ENCODE data around the gene TM6SF1. TPM values are rescaled to one million over a fixed set of nuclear protein-coding genes. Genes with fewer than 3 reads are reported as not detected.
"Not testable (repeated sequence)": the region's sequence is repeated elsewhere in the genome, so short reads cannot be mapped to it uniquely, and the experiment has no call there.

Gene TM6SF1
- total and polyA plus RNA-seq, 2 of the 8 experiments (the other 6 are each of a cell fraction or from before 2014, with no cell fraction given) = 0.74 to 1.0 TPM

DNA sequence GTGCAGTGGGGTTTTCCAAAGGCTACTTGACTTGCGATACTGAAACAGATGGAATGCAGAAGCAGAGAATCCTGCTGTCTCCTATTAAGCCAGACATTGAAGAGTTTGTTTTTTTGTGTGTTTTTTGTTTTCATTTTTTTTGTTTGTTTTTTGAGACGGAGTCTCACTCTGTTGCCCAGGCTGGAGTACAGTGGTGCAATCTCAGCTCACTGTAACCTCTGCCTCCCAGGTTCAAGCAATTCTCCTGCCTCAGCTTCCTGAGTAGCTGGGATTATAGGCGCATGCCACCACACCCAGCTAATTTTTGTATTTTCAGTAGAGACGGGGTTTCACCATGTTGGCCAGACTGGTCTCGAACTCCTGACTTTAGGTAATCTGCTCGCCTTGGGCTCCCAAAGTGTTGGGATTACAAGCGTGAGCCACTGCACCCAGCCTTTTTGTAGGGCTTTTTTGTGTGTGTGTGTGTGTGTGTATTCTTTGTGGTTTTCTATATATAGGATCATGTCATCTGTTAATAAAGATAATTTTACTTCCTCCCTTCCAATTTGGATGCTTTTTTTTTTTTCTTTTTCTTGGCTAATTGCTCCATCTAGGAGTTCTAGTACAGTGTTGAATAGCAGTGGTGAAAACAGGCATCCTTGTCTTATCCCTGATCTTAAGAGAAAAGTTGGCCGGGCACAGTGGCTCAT lies 21.4 kb upstream of the TM6SF1 start:
- H2BK120ac ChIP-seq (replicated peaks; ENCODE audit: low read depth, low read length); DNase-seq (ENCODE audit: low read depth in 1 of 2, low spot score in 2 of 2); H4K8ac ChIP-seq (ENCODE audit: extremely low read depth, insufficient read depth, low read length); FAIRE-seq; H3K18ac ChIP-seq (ENCODE audit: extremely low read depth, low read length); H3K56ac ChIP-seq (replicated peaks; ENCODE audit: insufficient read length, low read depth, low read length); POLR2A ChIA-PET (ENCODE audit: partially characterized antibody); H3K4ac ChIP-seq (replicated peaks; ENCODE audit: insufficient read length, low read depth, low read length); H3K9ac ChIP-seq (replicated peaks in 1 of 4; ENCODE audit: extremely low read depth in 1 of 4, low read depth in 3 of 4, low read length in 3 of 4); H3K36me3 ChIP-seq (ENCODE audit: control insufficient read depth in 2 of 4, insufficient read depth in 4 of 4, low read length in 3 of 4); H4K20me1 ChIP-seq (replicated peaks in 1 of 2; ENCODE audit: control insufficient read depth in 1 of 2, insufficient read depth in 2 of 2, low read length in 2 of 2); H2AFZ ChIP-seq (ENCODE audit: low read length); H3K23ac ChIP-seq (ENCODE audit: insufficient read length); H3K4me1 ChIP-seq (replicated peaks in 1 of 4; ENCODE audit: control insufficient read depth in 3 of 4, insufficient read depth in 4 of 4, low read length in 3 of 4); H3K79me1 ChIP-seq (ENCODE audit: low read depth, low read length); H3K4me3 ChIP-seq (ENCODE audit: extremely low read depth in 1 of 4, insufficient read depth in 2 of 4, low read depth in 3 of 4, low read length in 4 of 4); H2BK20ac ChIP-seq (ENCODE audit: low read length); H3K9me3 ChIP-seq (ENCODE audit: insufficient read depth in 2 of 2, low read depth in 1 of 2, low read length in 1 of 2); H2BK15ac ChIP-seq (ENCODE audit: low read length); H4K5ac ChIP-seq (ENCODE audit: insufficient read length, low read depth, low read length); H2AK5ac ChIP-seq (ENCODE audit: low read depth, low read length); H3K23me2 ChIP-seq (ENCODE audit: low read depth, low read length); H4K91ac ChIP-seq (replicated peaks; ENCODE audit: insufficient read length, low read length); H2BK12ac ChIP-seq (ENCODE audit: low read depth, low read length); H3K27ac ChIP-seq (ENCODE audit: low read depth, low read length); H3K14ac ChIP-seq (ENCODE audit: insufficient read length); H3K79me2 ChIP-seq (ENCODE audit: control insufficient read depth in 1 of 2, insufficient read depth in 2 of 2, low read length in 2 of 2); H3K27me3 ChIP-seq (replicated peaks in 1 of 4; ENCODE audit: control insufficient read depth in 3 of 4, extremely low read depth in 1 of 4, insufficient read depth in 3 of 4, low read length in 3 of 4); H2BK5ac ChIP-seq (ENCODE audit: low read depth, low read length); H3K4me2 ChIP-seq (ENCODE audit: insufficient read depth in 1 of 2, low read depth in 2 of 2, low read length in 2 of 2): not testable (repeated sequence)
- 86% methylated on average over 8 of the region's 8 CpGs; no CpG with 5 or more reads in 1 of the 2 experiments for WGBS, 2 experiments (ENCODE audit: extremely low coverage in 1 of 2, insufficient coverage in 1 of 2, insufficient read length in 1 of 2, insufficient replicate concordance in 2 of 2, low coverage in 1 of 2, low lambda C conversion rate in 2 of 2, missing lambda C conversion rate in 1 of 2)
- CTCF ChIA-PET (ENCODE audit: partially characterized antibody) = interaction anchor here (0.6 to 1.5 kb wide), 3 partner anchors 18 to 1673 kb away, joined by 3 to 4 read pairs (median 3); no protein-coding TSS in a partner anchor

All from H1 (cell line).